HG02970 (cell line): ENCODE measurements around the gene SIDT1.

Experiments
- ATAC-seq: cut with Tn5 transposase; IDR thresholded peaks from one replicate; pipeline ENCODE4 v1.9.1; 2021; ENCODE audit warnings: mild to moderate bottlenecking, moderate library complexity, moderate number of reproducible peaks; ENCODE audit not compliant: unreplicated experiment, low FRiP score

The SIDT1 gene

DNA sequence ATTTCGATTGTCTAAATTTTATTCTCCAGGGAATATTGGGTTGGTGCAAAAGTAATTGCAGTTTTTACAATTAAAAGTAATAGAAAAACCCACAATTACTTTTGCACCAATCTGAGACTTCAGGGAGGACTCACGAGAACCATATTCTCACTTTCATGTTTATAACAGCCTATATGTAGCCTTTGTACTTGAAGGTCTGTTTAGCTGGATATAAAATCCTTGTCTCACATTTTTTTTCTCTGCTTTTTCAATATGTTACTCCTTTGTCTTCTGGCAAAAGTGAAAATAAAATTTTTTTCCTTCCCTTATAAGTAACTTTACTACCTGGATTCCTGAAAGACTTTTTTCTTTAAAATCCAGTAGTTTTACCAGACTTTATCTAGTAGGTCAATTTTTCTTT lies 9.2 kb downstream of the SIDT1 start:
- no peak for ATAC-seq

DNA sequence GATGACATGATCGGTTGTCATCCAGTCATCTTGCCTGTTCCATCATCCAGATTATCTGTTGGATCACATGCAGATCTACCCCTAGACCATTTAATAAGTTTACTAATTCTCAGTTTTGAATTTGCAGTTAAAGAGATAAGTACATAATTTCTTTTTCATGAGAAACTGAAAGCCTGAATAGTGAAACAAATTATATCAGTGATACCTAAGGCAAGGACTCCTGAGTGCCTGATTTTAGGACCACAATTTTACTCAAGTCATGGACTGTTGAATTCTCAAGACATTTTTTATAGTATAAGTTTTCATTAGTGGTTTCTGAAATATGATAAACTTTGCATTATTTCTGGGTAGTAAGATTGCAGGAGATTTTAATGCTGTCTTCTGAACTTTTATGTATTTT lies 13.2 kb downstream of the SIDT1 start:
- no peak for ATAC-seq

DNA sequence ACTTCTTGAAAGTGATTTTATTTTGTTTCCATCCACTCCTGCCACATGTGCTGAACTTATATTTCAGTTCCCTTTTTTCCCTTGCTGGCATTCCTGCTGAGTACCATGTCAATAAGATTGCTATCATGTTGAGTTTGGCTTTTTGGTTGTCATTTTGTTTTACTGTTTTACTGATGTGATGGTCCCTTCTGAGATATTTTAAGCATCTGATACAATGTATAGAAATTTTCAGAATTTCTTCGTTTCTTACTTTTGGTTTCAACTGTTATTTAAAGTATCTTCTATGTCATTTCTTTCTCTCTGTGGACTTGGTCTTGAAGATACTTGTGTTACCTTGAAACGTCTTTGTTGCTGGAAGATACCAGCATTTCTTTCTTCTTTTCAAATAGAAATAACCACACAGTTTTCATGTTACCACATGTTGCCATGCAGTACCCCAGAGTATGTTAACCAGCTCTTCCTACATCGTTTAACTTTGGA lies 14.1 kb downstream of the SIDT1 start:
- peak; percentile 58 for ATAC-seq

DNA sequence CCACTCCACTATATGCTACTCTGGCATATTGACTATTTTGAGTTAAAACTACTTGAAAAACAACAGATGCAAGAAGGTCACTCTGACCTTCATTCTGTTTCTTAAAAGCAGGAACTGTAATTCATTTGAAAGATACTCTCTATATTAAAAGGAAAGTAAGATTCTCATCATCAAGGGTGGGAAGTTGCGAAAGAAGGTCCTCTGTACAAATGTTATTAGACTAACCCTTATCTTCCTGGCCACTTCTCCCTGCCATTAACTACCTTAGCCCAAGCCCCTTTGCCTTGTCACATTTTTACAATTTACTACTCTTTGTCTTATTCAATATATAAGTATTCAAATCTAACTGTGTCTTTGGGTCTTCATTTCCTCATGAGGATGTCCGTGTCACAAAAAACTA lies 16.1 kb downstream of the SIDT1 start:
- ATAC-seq: no peak

DNA sequence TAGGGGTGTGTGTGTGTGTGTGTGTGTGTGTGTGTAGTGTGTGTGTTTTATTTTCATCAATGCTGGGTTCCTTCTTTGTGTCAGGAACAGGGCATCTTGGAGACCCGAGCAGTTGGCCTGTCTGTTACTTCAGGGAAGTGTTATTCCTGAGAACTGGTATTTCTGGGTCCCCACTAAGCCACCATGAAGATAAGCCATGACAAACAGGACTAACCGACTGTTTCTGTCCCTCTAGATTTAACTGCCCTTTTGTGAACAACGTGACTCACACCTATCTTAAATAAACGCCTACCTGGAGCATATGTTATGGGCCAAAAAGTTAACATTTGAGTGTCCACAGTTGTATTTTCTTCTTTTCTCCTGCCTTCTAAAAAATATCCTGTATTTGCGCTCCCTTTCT lies 19.5 kb downstream of the SIDT1 start:
- ATAC-seq: no peak

DNA sequence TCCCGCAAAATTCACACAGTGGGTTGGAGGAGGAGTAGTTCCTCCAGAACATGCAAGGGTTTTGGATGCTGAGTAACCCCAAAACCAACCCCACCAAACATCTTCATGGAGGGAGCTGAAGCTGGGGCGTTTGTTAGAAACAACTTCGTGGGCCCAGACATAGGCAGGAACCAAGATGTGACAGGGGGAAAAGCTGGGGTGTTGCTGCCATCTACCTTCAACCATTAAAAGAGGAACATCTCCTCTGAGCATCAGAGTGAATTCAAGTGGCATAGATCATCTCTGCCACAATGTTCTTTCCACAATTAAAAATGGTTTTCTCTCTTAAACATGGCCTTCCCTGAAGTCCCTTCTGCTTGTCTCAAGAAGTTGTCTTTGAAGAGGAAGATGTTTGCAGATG lies 20.5 kb downstream of the SIDT1 start:
- no peak for ATAC-seq

DNA sequence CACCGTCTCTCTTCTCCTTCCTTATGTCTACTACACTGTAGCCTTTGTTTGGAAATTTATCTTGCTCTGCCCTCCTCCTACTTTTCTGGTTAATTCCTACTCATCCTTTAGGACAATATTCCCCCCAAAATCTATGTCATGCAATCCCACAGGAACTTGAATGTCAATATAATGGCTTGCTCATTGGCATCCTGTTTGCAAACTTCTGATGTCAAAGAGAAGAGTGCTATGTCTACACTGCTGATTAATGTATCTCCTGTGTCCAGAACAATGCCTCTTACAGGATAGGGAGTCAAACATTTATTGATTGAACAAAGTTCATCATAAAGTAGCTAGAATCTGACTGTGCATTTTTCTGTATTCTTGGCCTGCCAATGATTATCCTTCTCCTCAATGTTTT lies 22.8 kb downstream of the SIDT1 start:
- no peak for ATAC-seq

DNA sequence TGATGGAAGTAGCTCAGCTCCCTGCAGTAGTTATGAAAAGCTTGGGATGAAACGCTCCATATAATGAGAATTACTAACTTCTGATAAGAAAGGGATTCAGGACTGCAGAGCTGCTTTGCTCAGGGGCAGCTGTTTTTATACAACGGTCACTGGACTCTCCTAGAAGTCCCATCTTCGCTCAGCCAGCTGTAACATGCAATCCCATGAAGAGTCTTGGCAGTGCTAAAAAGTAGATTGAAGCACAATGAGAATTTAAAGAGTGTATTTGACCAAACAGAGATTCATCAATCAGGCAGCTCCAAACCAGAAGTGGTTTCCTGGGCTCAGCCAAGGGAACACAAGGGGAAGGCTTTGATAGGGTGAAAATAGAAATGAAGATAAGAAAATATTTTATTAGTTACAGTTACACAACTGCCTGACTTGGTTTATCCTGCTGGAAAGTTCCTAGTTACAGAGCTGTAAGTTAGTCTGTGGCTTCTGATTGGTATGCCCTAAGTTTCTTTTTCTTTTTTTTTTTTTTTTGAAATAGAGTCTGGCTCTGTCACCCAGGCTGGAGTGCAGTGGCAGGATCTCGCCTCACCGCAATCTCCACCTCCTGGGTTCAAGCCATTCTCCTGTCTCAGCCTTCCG lies 24.1 kb downstream of the SIDT1 start:
- ATAC-seq: no peak

DNA sequence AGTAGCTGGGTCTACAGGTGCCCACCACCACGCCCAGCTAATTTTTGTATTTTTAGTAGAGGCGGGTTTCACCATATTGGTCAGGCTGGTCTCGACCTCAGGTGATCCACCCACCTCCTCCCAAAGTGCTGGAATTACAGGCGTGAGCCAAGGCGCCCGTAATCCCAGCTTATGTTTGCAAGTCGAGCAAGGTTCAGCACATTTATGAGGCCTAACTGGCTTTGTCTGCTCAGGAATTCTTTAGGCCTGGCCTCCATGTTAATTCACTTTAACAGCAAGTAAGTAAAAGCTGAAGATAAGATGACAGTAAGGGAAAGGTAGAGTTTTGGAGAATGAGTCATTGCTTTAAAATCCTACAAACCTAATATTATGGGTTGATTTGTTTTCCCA lies 24.6 kb downstream of the SIDT1 start:
- ATAC-seq: no peak

DNA sequence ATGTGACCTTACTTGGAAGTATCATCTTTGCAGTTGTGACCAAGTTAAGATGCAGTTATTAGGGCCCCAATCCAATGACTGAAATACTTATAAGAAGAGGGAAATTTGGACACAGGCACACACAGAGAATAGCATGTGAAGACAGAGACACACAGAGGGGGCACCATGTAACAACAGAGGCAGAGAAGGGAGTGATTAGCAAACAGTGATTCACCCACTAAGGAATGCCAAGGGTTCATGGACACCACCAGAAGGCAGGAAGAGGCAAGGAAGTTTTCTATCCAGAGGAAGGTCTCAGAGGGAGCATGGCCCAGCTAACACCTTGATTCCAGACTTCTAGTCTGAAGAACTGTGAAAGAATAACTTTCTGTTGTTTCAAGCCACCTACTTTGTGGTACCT lies 25.0 kb downstream of the SIDT1 start:
- ATAC-seq: no peak

DNA sequence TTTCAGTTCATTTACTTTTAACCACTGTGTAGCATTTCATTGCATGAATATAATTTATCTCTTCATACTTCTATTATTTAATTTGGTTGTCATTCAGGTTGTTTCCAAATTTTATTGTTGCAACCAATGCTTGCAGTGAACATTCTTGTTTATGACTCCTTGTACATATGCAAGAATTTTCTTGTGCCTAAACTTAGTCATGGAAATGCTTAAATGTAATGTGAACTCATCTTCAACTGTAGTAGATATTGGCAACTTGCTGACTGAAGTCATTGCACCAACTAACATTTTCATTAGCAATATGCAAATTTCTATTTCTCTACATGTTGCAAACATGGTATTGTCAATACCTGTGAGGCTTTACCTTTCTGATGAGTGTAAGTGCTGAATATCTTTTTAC lies 26.7 kb downstream of the SIDT1 start:
- ATAC-seq: no peak

DNA sequence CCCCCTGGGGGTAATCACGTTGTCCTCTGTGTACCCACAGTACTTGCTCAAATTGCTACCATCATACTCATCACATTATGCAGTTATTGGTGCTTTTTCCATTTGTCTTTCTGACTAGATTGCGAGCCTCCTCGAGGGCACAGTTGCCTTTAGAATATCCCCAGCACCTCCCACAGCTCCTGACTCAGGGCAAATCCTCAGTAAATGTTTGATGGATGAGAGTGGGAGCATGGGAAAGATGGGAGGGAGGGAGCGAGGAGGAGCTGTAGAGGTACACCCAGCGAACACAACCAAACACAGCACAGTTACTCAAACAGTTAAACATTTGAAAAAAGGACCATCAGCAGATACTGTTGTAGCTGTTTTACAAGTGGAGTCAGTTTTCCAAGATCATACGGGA lies 27.9 kb downstream of the SIDT1 start:
- ATAC-seq: no peak

DNA sequence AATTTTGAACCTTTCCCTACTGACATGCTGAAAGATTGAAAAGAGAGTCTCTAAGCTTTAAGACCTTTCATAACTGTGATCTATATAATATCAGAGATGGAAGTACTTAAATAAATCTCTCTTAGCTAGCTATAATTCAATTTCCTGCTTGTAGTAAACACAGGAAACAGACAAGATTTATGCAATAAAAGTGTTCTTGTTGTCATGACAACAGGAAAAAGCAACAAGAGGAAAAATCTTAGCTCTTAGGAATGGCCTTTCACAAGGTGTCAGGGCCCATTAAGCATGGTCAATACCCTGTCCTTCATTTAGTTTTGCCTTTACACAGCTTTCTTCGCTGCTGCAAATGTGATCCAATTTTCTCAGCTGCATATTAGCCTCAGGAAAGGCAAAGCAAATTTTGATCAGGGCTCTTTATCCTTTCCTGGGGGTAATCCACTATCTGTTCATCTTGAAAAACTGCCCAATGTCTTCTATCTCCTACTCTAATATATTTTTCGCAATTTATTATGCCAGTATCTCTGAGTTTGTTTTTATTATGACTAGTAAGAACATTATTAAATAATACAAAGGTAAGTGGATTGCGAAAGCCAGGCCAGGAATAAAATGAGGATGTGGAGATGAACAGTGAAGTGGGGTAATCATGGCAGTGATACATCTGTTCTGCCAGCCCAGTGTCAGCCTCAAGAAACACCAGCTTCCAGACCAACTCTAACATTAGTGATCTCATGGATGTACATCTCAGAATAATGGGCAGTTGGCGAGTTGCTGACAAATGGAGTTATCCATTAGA lies 28.7 kb downstream of the SIDT1 start:
- ATAC-seq: no peak

DNA sequence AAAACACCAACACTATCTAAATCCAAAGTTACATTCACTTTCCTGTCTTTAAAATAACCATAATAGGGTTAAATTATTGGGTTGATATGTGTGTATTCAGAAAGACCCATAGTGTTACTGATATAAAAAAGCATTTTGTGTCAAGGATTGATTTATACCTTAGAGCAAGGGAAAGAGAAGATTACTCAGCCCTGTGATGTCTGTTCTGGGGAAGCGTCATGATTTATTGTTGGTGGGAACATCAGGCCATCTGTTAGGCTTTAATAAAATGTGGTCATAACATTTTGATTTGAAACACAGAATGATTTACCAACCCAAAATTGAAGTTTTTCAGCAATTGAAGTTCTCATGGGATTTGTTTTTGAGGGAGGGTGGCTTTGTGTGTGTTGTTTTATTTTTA lies 33.2 kb downstream of the SIDT1 start:
- ATAC-seq: no peak

DNA sequence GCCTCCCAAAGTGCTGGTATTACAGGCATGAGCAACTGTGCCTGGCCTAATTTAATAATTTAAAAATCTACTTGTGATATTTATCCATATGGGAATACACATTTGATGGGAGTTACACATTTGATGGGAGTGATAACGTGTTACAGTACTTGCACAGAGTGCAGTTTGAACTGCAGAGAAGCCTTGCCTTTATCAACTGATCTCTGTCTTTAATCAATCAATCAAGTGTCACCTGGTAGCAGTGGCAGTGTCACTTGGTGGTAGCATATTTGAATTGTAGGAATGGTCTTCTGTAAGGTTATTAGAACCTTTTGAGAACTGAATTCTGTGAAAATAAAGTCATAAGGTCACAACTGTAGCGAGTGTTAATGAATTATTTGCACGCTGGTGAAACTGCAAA lies 37.8 kb downstream of the SIDT1 start:
- no peak for ATAC-seq

DNA sequence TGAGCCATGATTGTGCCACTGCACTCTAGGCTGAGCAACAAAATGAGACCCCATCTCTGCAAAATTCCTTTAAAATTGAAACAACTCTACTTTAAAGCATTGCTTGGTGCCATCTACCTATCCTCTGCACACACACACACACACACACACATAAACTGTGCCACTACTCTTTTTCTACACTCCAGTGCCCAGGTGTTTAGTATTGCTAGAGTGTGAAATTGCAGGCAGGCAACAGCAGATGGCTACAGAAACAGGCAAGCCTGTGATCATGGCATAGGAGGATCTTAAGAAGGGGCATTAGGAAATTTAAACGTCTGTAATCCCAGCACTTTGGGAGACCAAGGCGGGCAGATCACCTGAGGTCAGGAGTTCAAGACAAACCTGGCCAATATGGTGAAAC lies 39.0 kb downstream of the SIDT1 start:
- no peak for ATAC-seq

DNA sequence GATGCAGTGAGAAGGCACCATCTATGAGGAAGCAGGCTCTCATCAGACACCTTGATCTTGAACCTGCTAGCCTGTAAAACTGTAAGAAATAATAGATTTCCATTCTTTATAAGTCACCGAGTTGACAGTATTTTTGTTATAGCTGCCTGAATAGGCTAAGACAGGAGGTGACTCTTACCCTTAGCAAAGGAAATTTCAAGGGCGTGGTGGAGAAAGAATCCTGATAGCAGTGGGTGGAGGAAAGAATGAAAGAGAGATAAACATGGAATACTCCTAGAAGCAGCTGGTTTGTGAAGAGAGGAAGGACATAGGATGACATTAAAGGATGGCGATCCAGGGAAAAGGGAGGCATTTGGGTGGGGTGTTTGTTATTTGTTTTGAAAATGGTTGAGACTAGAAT lies 41.4 kb downstream of the SIDT1 start:
- ATAC-seq: no peak

DNA sequence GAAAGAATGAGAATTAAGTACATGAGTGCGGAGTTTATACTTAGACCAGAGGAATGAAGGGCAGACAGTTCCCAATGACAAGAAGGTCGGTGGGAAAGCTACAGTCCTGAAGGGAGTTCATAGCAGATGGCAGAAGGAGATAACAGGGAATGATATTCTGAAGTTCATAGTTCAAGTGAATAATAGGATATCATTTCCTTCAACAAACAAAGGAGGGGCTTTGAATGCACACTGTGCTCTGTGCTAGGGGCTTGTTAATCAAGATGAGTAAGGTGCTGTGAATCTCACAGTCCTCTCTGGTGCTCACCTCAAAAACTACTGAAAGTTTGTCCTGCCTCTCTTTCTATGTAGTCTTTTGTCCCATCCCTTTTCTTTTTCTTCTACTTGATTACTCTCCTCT lies 41.9 kb downstream of the SIDT1 start:
- no peak for ATAC-seq

DNA sequence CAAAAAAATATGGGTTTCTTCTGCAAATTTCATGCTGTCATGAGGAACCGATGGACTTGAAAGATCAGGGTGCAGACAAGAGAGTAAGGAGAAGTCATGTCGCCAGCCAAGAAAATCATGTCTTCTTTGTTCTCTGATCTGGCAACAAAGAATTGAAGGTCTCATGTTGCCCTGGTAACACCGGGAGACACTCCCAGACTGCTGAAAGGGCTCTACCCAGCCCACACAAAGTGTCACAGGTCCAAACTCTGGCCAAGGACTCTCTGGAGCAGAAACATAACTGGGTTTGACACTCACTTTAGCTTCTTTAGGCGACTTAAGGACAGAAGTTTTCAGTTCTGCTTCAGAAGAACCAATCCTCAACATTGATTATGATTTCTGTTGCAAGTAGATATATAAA lies 42.9 kb downstream of the SIDT1 start:
- ATAC-seq: no peak

DNA sequence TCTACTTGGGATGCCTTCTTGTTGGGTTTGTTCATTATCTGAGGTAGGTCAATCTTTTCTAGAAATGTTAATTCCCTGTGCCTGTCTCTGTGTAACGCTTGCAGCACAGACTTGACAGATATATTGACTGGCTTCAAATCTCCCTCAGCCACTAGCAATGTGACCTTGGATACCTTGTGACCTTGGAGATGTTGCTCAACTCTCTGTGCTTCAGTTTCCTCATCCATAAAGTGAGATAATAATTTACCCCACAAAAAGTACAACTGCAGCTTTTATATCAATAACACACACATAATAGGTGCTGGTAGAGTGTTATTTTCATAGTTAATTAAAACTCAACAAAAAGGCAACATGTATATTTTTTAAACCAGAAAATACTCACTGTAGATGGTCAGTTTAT lies 52.9 kb downstream of the SIDT1 start:
- ATAC-seq: no peak

DNA sequence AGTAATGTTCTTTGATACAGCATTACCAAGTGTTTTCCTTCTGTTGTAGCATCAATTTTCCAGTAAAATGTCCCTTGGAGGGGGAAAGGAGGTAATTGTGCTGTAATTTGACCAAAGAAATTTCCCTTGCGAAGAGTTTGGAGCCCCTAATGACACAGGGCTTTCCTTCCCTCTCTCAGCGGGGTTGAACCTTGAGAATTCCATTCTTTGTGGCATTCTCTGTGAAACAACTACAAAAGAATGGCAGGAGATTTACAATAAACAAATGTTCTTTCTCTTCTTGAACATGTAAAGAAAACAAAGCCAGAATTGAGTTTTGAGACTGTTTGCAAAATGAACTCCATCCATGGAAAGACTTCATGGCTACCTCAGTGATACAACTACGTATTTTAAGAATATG lies 53.4 kb downstream of the SIDT1 start:
- ATAC-seq: no peak

DNA sequence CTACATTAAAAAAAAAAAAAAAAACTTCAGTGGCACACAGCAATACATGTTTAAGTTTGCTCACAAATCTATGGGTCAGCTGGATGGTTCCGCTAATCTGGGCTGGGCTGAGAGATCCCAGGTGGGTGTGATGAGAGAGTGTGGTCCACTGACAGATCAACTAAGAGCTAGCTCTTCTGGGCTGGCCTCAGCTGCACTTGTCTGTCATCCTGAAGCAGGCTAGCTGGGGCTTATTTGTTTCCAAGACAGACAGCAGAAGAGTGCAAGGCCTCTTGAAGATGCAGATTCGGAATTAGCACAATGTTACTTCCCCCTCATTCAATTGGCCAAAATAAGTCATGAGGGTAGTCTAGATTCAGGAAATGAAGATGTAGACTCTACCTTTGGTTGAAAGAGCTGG lies 56.5 kb downstream of the SIDT1 start:
- ATAC-seq: no peak
